ENCODE results near the gene MECP2.

DNA sequence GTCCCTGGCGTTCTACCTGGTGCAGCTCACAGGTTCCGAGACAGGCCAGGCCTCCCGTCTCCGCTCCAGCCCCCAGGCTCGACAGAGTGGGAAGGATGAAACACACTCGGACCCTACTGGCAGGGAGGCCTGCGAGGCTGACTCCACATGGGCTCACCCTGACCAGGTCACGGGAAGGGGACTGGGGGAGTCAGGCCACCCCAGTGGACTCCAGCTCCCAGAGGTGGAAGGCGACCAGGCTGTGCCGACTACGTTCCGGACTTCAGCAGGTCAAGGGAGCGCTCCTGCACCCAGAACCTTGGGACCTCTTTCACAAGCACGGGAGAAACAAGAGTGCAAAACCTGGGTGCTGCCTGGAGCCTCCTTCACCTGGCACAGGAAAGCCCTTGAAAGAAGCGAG, 73.2 kb downstream of the MECP2 start:
- TF ChIP-seq, protein P1, sequence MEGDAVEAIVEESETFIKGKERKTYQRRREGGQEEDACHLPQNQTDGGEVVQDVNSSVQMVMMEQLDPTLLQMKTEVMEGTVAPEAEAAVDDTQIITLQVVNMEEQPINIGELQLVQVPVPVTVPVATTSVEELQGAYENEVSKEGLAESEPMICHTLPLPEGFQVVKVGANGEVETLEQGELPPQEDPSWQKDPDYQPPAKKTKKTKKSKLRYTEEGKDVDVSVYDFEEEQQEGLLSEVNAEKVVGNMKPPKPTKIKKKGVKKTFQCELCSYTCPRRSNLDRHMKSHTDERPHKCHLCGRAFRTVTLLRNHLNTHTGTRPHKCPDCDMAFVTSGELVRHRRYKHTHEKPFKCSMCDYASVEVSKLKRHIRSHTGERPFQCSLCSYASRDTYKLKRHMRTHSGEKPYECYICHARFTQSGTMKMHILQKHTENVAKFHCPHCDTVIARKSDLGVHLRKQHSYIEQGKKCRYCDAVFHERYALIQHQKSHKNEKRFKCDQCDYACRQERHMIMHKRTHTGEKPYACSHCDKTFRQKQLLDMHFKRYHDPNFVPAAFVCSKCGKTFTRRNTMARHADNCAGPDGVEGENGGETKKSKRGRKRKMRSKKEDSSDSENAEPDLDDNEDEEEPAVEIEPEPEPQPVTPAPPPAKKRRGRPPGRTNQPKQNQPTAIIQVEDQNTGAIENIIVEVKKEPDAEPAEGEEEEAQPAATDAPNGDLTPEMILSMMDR (conservative IDR thresholded peaks at IDR 0.05; ENCODE audit: low read depth, low read length), result no peak
- TF ChIP-seq EZH2 (IDR thresholded peaks at IDR 0.05; ENCODE audit: low read length, unreplicated experiment), result no peak

Data from PC-3 (cell line).